Uterus (tissue), 2 donors: ENCODE data around the gene RANBP17.

Experiments
- POLR2A ChIP-seq, 2 donors: fragments of 450-650 bp; IDR thresholded peaks; one replicate each; pipeline ENCODE4 v1.6.1; 2016; ENCODE audit warnings: antibody characterized with exemption in 2 of 2, mild to moderate bottlenecking in 1 of 2, moderate library complexity in 1 of 2
- TF ChIP-seq, protein P1 (sequence below), 4 experiments: fragments of 200-600 bp in 2 of 4; fragments of 450-650 bp in 2 of 4; sonication (generic) in 2 of 4; IDR thresholded peaks; one replicate each; pipeline ENCODE4 v1.5.1; 2016 to 2019; ENCODE audit warnings: antibody characterized with exemption in 4 of 4, mild to moderate bottlenecking in 2 of 4, moderate library complexity in 1 of 4

DNA sequence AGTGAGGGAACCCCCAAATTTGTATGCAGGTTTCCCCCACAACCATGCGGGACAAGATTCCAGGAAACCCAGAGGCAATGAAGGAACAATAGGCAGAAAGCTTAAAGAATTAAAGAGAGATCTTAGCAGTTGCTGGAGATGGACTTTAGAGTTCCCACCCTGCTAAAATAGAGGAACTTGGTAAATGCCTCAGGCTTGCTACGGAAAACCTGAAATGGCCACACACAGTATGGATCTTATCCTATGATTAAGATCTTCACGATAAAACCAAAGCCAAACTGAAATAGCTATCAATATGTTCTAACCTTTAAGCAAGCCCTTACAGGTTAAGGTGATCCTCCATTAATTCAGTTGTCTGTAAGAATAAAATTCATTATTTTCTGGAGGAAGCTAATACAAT is 148.3 kb downstream of the RANBP17 start:
- TF ChIP-seq, protein P1, sequence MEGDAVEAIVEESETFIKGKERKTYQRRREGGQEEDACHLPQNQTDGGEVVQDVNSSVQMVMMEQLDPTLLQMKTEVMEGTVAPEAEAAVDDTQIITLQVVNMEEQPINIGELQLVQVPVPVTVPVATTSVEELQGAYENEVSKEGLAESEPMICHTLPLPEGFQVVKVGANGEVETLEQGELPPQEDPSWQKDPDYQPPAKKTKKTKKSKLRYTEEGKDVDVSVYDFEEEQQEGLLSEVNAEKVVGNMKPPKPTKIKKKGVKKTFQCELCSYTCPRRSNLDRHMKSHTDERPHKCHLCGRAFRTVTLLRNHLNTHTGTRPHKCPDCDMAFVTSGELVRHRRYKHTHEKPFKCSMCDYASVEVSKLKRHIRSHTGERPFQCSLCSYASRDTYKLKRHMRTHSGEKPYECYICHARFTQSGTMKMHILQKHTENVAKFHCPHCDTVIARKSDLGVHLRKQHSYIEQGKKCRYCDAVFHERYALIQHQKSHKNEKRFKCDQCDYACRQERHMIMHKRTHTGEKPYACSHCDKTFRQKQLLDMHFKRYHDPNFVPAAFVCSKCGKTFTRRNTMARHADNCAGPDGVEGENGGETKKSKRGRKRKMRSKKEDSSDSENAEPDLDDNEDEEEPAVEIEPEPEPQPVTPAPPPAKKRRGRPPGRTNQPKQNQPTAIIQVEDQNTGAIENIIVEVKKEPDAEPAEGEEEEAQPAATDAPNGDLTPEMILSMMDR (IDR thresholded peaks at IDR 0.05): no peak
- no peak for TF ChIP-seq POLR2A (IDR thresholded peaks at IDR 0.05)
